SK-N-SH treated with all-trans-retinoic acid at 6 μM for 48 hours (cell line): ENCODE data around the gene STARD5.

Experiments
- ATAC-seq: fragments of 200-7000 bp; cut with Tn5 transposase; 3 replicates; pipeline ENCODE4 v1.9.1; 2020; ENCODE audit warnings: mild to moderate bottlenecking, moderate library complexity
- ARNTL ChIP-seq: fragments of 450-650 bp; formaldehyde crosslinking; IDR thresholded peaks from 2 replicates; pipeline ENCODE4 v1.5.0; 2020; ENCODE audit warnings: low read depth, mild to moderate bottlenecking, moderate library complexity, borderline replicate concordance
- BACH2 ChIP-seq: fragments of 250-450 bp; sonication (Bioruptor Pico); IDR thresholded peaks from 2 replicates; pipeline ENCODE4 v1.9.0; 2021; ENCODE audit warnings: mild to moderate bottlenecking, borderline replicate concordance
- CREB5 ChIP-seq: fragments of 250-450 bp; sonication (Bioruptor Pico); IDR thresholded peaks from 2 replicates; pipeline ENCODE4 v1.5.1; 2020; ENCODE audit warnings: low read depth, mild to moderate bottlenecking, moderate library complexity
- CSDC2 ChIP-seq: fragments of 250-450 bp; sonication (Bioruptor Pico); IDR thresholded peaks from 2 replicates; pipeline ENCODE4 v1.5.0; 2020; ENCODE audit warnings: mild to moderate bottlenecking, moderate library complexity
- ESRRG ChIP-seq: fragments of 250-450 bp; sonication (Bioruptor Pico); IDR thresholded peaks from 2 replicates; pipeline ENCODE4 v1.6.1; 2021; ENCODE audit warnings: mild to moderate bottlenecking
- GLIS3 ChIP-seq: fragments of 250-450 bp; sonication (Bioruptor Pico); IDR thresholded peaks from 2 replicates; pipeline ENCODE4 v1.5.0; 2020; ENCODE audit warnings: mild to moderate bottlenecking, moderate library complexity
- ISL1 ChIP-seq: fragments of 250-450 bp; sonication (Bioruptor Pico); IDR thresholded peaks from 2 replicates; pipeline ENCODE4 v2.1.2; 2022; ENCODE audit warnings: mild to moderate bottlenecking, moderate library complexity
- OSR1 ChIP-seq: fragments of 250-450 bp; sonication (Bioruptor Pico); IDR thresholded peaks from 2 replicates; pipeline ENCODE4 v1.8.0; 2022; ENCODE audit warnings: moderate library complexity, mild to moderate bottlenecking, inconsistent platforms
- PATZ1 ChIP-seq: fragments of 250-450 bp; sonication (Bioruptor Pico); IDR thresholded peaks from 2 replicates; pipeline ENCODE4 v1.8.0; 2020; ENCODE audit warnings: mild to moderate bottlenecking, moderate library complexity, borderline replicate concordance
- PPARA ChIP-seq: fragments of 250-450 bp; sonication (Bioruptor Pico); IDR thresholded peaks from 2 replicates; pipeline ENCODE4 v1.5.0; 2020; ENCODE audit warnings: mild to moderate bottlenecking, borderline replicate concordance
- RARB ChIP-seq: fragments of 250-450 bp; sonication (Bioruptor Pico); IDR thresholded peaks from 2 replicates; pipeline ENCODE4 v1.8.0; 2021; ENCODE audit warnings: mild to moderate bottlenecking, moderate library complexity
- SNAI2 ChIP-seq: fragments of 250-450 bp; sonication (Bioruptor Pico); IDR thresholded peaks from 2 replicates; pipeline ENCODE4 v1.5.0; 2020; ENCODE audit warnings: mild to moderate bottlenecking, moderate library complexity
- TCF4 ChIP-seq: fragments of 250-450 bp; sonication (Bioruptor Pico); IDR thresholded peaks from 2 replicates; pipeline ENCODE4 v1.8.0; 2021; ENCODE audit warnings: mild to moderate bottlenecking, moderate library complexity, borderline replicate concordance
- TOX ChIP-seq: fragments of 250-450 bp; sonication (Bioruptor Pico); IDR thresholded peaks from 2 replicates; pipeline ENCODE4 v1.8.0; 2021; ENCODE audit warnings: mild to moderate bottlenecking, moderate library complexity, borderline replicate concordance
- TSHZ2 ChIP-seq: fragments of 250-450 bp; sonication (Bioruptor Pico); IDR thresholded peaks from 2 replicates; pipeline ENCODE4 v1.5.0; 2020; ENCODE audit warnings: mild to moderate bottlenecking, moderate library complexity
- ZC3H10 ChIP-seq: fragments of 250-450 bp; sonication (Bioruptor Pico); IDR thresholded peaks from 2 replicates; pipeline ENCODE4 v1.5.1; 2021; ENCODE audit warnings: mild to moderate bottlenecking, moderate library complexity
- ZFP3 ChIP-seq: fragments of 250-450 bp; sonication (Bioruptor Pico); IDR thresholded peaks from 2 replicates; pipeline ENCODE4 v1.5.0; 2020; ENCODE audit warnings: mild to moderate bottlenecking, moderate library complexity
- ZFP30 ChIP-seq: fragments of 450-650 bp; formaldehyde crosslinking; IDR thresholded peaks from 2 replicates; pipeline ENCODE4 v1.5.0; 2022; ENCODE audit warnings: mild to moderate bottlenecking, moderate library complexity
- ZNF565 ChIP-seq: fragments of 450-650 bp; formaldehyde crosslinking; conservative IDR thresholded peaks from 2 replicates; pipeline ENCODE4 v1.5.0; 2020; ENCODE audit warnings: low read depth, mild to moderate bottlenecking, moderate library complexity
- ZNF70 ChIP-seq: fragments of 450-650 bp; formaldehyde crosslinking; IDR thresholded peaks from 2 replicates; pipeline ENCODE4 v1.5.0; 2020; ENCODE audit warnings: mild to moderate bottlenecking, moderate library complexity
- ZNF8 ChIP-seq: fragments of 450-650 bp; formaldehyde crosslinking; IDR thresholded peaks from 2 replicates; pipeline ENCODE4 v1.5.0; 2020; ENCODE audit warnings: mild to moderate bottlenecking, moderate library complexity

Gene STARD5

GRCh38 chr15:81360491-81360890, 36.5 kb upstream of the STARD5 start:
- ATAC-seq: no peak
- TF ChIP-seq CREB5 (CRISPR knock-in tag): no peak
- TF ChIP-seq ZNF8 (CRISPR knock-in tag): no peak
- no peak for TF ChIP-seq SNAI2 (CRISPR knock-in tag)
- TF ChIP-seq ARNTL: no peak
- TF ChIP-seq ZNF565 (CRISPR knock-in tag): no peak
- no peak for TF ChIP-seq ZC3H10 (CRISPR knock-in tag)
- TF ChIP-seq CSDC2: no peak
- no peak for TF ChIP-seq PATZ1
- no peak for TF ChIP-seq ESRRG
- no peak for TF ChIP-seq GLIS3
- TF ChIP-seq OSR1: no peak
- TF ChIP-seq BACH2 (CRISPR knock-in tag): no peak
- no peak for TF ChIP-seq TSHZ2 (CRISPR knock-in tag)
- TF ChIP-seq ZFP30 (CRISPR knock-in tag): no peak
- TF ChIP-seq ISL1: no peak
- no peak for TF ChIP-seq RARB (CRISPR knock-in tag)
- TF ChIP-seq ZFP3 (CRISPR knock-in tag): no peak
- no peak for TF ChIP-seq TCF4 (CRISPR knock-in tag)

GRCh38 chr15:81358248-81358647, 34.3 kb upstream of the STARD5 start:
- TF ChIP-seq SNAI2 (CRISPR knock-in tag): no peak
- TF ChIP-seq ZC3H10 (CRISPR knock-in tag): no peak
- TF ChIP-seq PATZ1: no peak
- no peak for TF ChIP-seq CSDC2
- no peak for TF ChIP-seq TOX (CRISPR knock-in tag)
- TF ChIP-seq BACH2 (CRISPR knock-in tag): no peak
- no peak for TF ChIP-seq GLIS3
- no peak for TF ChIP-seq CREB5 (CRISPR knock-in tag)
- TF ChIP-seq ISL1: no peak
- no peak for TF ChIP-seq ZNF70
- no peak for TF ChIP-seq ESRRG
- no peak for TF ChIP-seq OSR1
- TF ChIP-seq ZNF8 (CRISPR knock-in tag): no peak
- no peak for TF ChIP-seq ZFP3 (CRISPR knock-in tag)
- no peak for TF ChIP-seq ZFP30 (CRISPR knock-in tag)
- no peak for TF ChIP-seq ZNF565 (CRISPR knock-in tag)
- no peak for ATAC-seq

GRCh38 chr15:81357180-81357686, 33.3 kb upstream of the STARD5 start:
- no peak for ATAC-seq
- TF ChIP-seq TCF4 (CRISPR knock-in tag) (no peak), CREB5 (CRISPR knock-in tag) (no peak), PPARA (CRISPR knock-in tag) (no peak), ARNTL (no peak), SNAI2 (CRISPR knock-in tag) (no peak), ZNF8 (CRISPR knock-in tag) (no peak), ZNF70 (no peak), ZC3H10 (CRISPR knock-in tag) (no peak), TOX (CRISPR knock-in tag) (no peak), ESRRG (no peak), ZNF565 (CRISPR knock-in tag) (no peak), TSHZ2 (CRISPR knock-in tag) (no peak), PATZ1 (no peak)
